Activated CD4-positive, alpha-beta memory T cell treated with anti-CD3 and anti-CD28 coated beads, Interleukin-2, amount 10 ng/mL, durations not matched to agents 7 days and 5 days (primary cell): ENCODE data around the gene SMAD6. TPM values are rescaled to one million over a fixed set of nuclear protein-coding genes. Genes with fewer than 3 reads are reported as not detected.

ENCODE experiments used
- CTCF ChIA-PET: fragments of 350-600 bp; sonication (Branson Sonifier 250); formaldehyde crosslinking; loops from one replicate; lab custom pipeline; 2021; ENCODE audit warnings: antibody characterized with exemption, inconsistent platforms; lab: Charles Lee
- POLR2A ChIA-PET: fragments of 350-600 bp; sonication (Branson Sonifier 250); formaldehyde crosslinking; loops from one replicate; lab custom pipeline; 2021; ENCODE audit warnings: antibody characterized with exemption; lab: Charles Lee
- DNase-seq: peaks from one replicate; pipeline ENCODE4 v3.0.0-alpha.2; 2020
- H3K27ac Mint-ChIP-seq: one replicate; pipeline ENCODE4 v1.8.0; 2021; ENCODE audit warnings: mild to moderate bottlenecking, mixed read lengths
- H3K27me3 Mint-ChIP-seq: one replicate; pipeline ENCODE4 v1.8.0; 2021; ENCODE audit warnings: mixed read lengths
- H3K36me3 Mint-ChIP-seq: one replicate; pipeline ENCODE4 v1.8.0; 2021; ENCODE audit warnings: low read depth, mixed read lengths
- H3K4me1 Mint-ChIP-seq: one replicate; pipeline ENCODE4 v1.8.0; 2021; ENCODE audit warnings: mixed read lengths
- H3K4me3 Mint-ChIP-seq: one replicate; pipeline ENCODE4 v1.8.0; 2021; ENCODE audit warnings: mild to moderate bottlenecking, mixed read lengths
- H3K9me3 Mint-ChIP-seq: one replicate; pipeline ENCODE4 v1.8.0; 2021; ENCODE audit warnings: mixed read lengths
- total RNA-seq, 2 experiments: library from RNA; stranded (reverse); gene quantifications; one replicate each; pipeline ENCODE4 v1.2.3, GENCODE V29; 2021

The SMAD6 gene
- under 1 TPM; 0.53 to 0.58 TPM for total RNA-seq

GRCh38 chr15:66702035-66702786, at the start of gene SMAD6:
Gene SMAD6, plus strand, starts transcription at chr15:66702236. Its CDS starts 1,023 bp downstream, at chr15:66703259.
- Mint-ChIP-seq H3K4me1 (peaks cover 21% of the 10 kb centered on the region), H3K9me3 (no peaks in the 10 kb centered on the region), H3K27ac (peak within 1 kb of the TSS; percentile 73), H3K4me3 (peak within 1 kb of the TSS; percentile 73), H3K36me3 (no peaks in the 10 kb centered on the region), H3K27me3 (peaks cover 28% of the 10 kb centered on the region)
- ChIA-PET POLR2A (interaction anchor here (0.9 to 6.4 kb wide), 7 partner anchors 9 to 64 kb away, joined by 3 to 37 read pairs (median 4); no protein-coding TSS in a partner anchor), CTCF (interaction anchor here (0.5 to 5.2 kb wide), 3 partner anchors 18 to 831 kb away, joined by 7 to 22 read pairs (median 8); no protein-coding TSS in a partner anchor)
- DNase-seq, result peak; percentile 82

GRCh38 chr15:66652806-66653205, 49.2 kb upstream of the SMAD6 start:
- no peak overlapping the region for H3K27ac Mint-ChIP-seq

GRCh38 chr15:66653398-66653797, 48.6 kb upstream of the SMAD6 start:
- no peaks in the 10 kb centered on the region for H3K9me3 Mint-ChIP-seq
- H3K27ac Mint-ChIP-seq, result peak overlapping the region; percentile 16
- POLR2A ChIA-PET, result no interaction called here

More at GRCh38 chr15:66652806-66653205, 49.2 kb upstream of the SMAD6 start:
- Mint-ChIP-seq H3K27me3 (peaks cover 8% of the 10 kb centered on the region), H3K4me1 (peaks cover 15% of the 10 kb centered on the region), H3K9me3 (no peaks in the 10 kb centered on the region), H3K36me3 (no peaks in the 10 kb centered on the region), H3K4me3 (no peak overlapping the region)
- POLR2A ChIA-PET, result no interaction called here
- CTCF ChIA-PET, result no interaction called here
- no peak for DNase-seq

GRCh38 chr15:66653852-66654251, 48.2 kb upstream of the SMAD6 start:
- Mint-ChIP-seq H3K4me3 (no peak overlapping the region), H3K4me1 (peaks cover 15% of the 10 kb centered on the region), H3K36me3 (no peaks in the 10 kb centered on the region), H3K27me3 (peaks cover 9% of the 10 kb centered on the region), H3K9me3 (no peaks in the 10 kb centered on the region), H3K27ac (no peak overlapping the region)
- CTCF ChIA-PET, result no interaction called here
- POLR2A ChIA-PET, result interaction anchor here (1.0 kb wide), 1 partner anchor 197 kb away, joined by 3 read pairs; no protein-coding TSS in a partner anchor
- no peak for DNase-seq

More at GRCh38 chr15:66653398-66653797, 48.6 kb upstream of the SMAD6 start:
- H3K4me1 Mint-ChIP-seq, result peaks cover 15% of the 10 kb centered on the region
- no peak for DNase-seq
- no peak overlapping the region for H3K4me3 Mint-ChIP-seq
- CTCF ChIA-PET, result no interaction called here
- no peaks in the 10 kb centered on the region for H3K36me3 Mint-ChIP-seq
- peaks cover 8% of the 10 kb centered on the region for H3K27me3 Mint-ChIP-seq

GRCh38 chr15:66654361-66654738, 47.7 kb upstream of the SMAD6 start:
- no peaks in the 10 kb centered on the region for H3K36me3 Mint-ChIP-seq
- no peak overlapping the region for H3K4me3 Mint-ChIP-seq
- DNase-seq, result no peak
- peaks cover 15% of the 10 kb centered on the region for H3K4me1 Mint-ChIP-seq
- H3K9me3 Mint-ChIP-seq, result no peaks in the 10 kb centered on the region
- peaks cover 11% of the 10 kb centered on the region for H3K27me3 Mint-ChIP-seq
- ChIA-PET POLR2A (interaction anchor here (0.6 to 1.0 kb wide), 2 partner anchors 65 to 197 kb away, joined by 3 read pairs; no protein-coding TSS in a partner anchor), CTCF (no interaction called here)
- no peak overlapping the region for H3K27ac Mint-ChIP-seq

- H3K4me1 Mint-ChIP-seq, result peaks cover 15% of the 10 kb centered on the region
- POLR2A ChIA-PET, result interaction anchor here (0.6 to 1.0 kb wide), 2 partner anchors 65 to 196 kb away, joined by 3 read pairs; no protein-coding TSS in a partner anchor
- H3K9me3 Mint-ChIP-seq, result no peaks in the 10 kb centered on the region
- no peaks in the 10 kb centered on the region for H3K36me3 Mint-ChIP-seq
- H3K4me3 Mint-ChIP-seq, result peak overlapping the region; percentile 33
- CTCF ChIA-PET, result interaction anchor here (0.7 kb wide), 2 partner anchors 248 to 1160 kb away, joined by 3 read pairs; no protein-coding TSS in a partner anchor
- H3K27ac Mint-ChIP-seq, result no peak overlapping the region
- DNase-seq, result peak; percentile 50
- peaks cover 11% of the 10 kb centered on the region for H3K27me3 Mint-ChIP-seq
Measured at GRCh38 chr15:66654739-66655375, 47.2 kb upstream of the SMAD6 start.

GRCh38 chr15:66655511-66655910, 46.5 kb upstream of the SMAD6 start:
- Mint-ChIP-seq H3K9me3 (no peaks in the 10 kb centered on the region), H3K4me1 (peaks cover 15% of the 10 kb centered on the region), H3K27me3 (peaks cover 11% of the 10 kb centered on the region), H3K27ac (no peak overlapping the region), H3K4me3 (peak overlapping the region; percentile 33), H3K36me3 (no peaks in the 10 kb centered on the region)
- ChIA-PET POLR2A (no interaction called here), CTCF (interaction anchor here (0.7 kb wide), 1 partner anchor 1160 kb away, joined by 3 read pairs; no protein-coding TSS in a partner anchor)
- DNase-seq, result no peak

- no peaks in the 10 kb centered on the region for H3K9me3 Mint-ChIP-seq
- H3K27ac Mint-ChIP-seq, result no peak overlapping the region
- ChIA-PET CTCF (no interaction called here), POLR2A (no interaction called here)
- DNase-seq, result no peak
- H3K36me3 Mint-ChIP-seq, result no peaks in the 10 kb centered on the region
- peaks cover 15% of the 10 kb centered on the region for H3K4me1 Mint-ChIP-seq
- no peak overlapping the region for H3K4me3 Mint-ChIP-seq
- peaks cover 11% of the 10 kb centered on the region for H3K27me3 Mint-ChIP-seq
Measured at GRCh38 chr15:66655997-66656396, 46.0 kb upstream of the SMAD6 start.

- CTCF ChIA-PET, result no interaction called here
- H3K36me3 Mint-ChIP-seq, result no peaks in the 10 kb centered on the region
- H3K27ac Mint-ChIP-seq, result no peak overlapping the region
- no peak overlapping the region for H3K4me3 Mint-ChIP-seq
- H3K27me3 Mint-ChIP-seq, result peaks cover 11% of the 10 kb centered on the region
- POLR2A ChIA-PET, result no interaction called here
- DNase-seq, result no peak
- peaks cover 15% of the 10 kb centered on the region for H3K4me1 Mint-ChIP-seq
- H3K9me3 Mint-ChIP-seq, result no peaks in the 10 kb centered on the region
Measured at GRCh38 chr15:66657185-66658020, 44.6 kb upstream of the SMAD6 start.

GRCh38 chr15:66658044-66658443, 44.0 kb upstream of the SMAD6 start:
- ChIA-PET POLR2A (no interaction called here), CTCF (no interaction called here)
- H3K9me3 Mint-ChIP-seq, result no peaks in the 10 kb centered on the region
- H3K4me1 Mint-ChIP-seq, result peaks cover 15% of the 10 kb centered on the region
- no peak overlapping the region for H3K27ac Mint-ChIP-seq
- H3K4me3 Mint-ChIP-seq, result no peak overlapping the region
- peaks cover 7% of the 10 kb centered on the region for H3K27me3 Mint-ChIP-seq
- no peak for DNase-seq
- H3K36me3 Mint-ChIP-seq, result no peaks in the 10 kb centered on the region

- Mint-ChIP-seq H3K4me1 (peaks cover 15% of the 10 kb centered on the region), H3K27me3 (peaks cover 4% of the 10 kb centered on the region), H3K4me3 (no peak overlapping the region), H3K27ac (no peak overlapping the region), H3K9me3 (no peaks in the 10 kb centered on the region), H3K36me3 (no peaks in the 10 kb centered on the region)
- DNase-seq, result no peak
- ChIA-PET CTCF (no interaction called here), POLR2A (no interaction called here)
Measured at GRCh38 chr15:66658855-66659254, 43.2 kb upstream of the SMAD6 start.

GRCh38 chr15:66659384-66659783, 42.7 kb upstream of the SMAD6 start:
- no peak overlapping the region for H3K4me3 Mint-ChIP-seq
- ChIA-PET POLR2A (no interaction called here), CTCF (no interaction called here)
- H3K27me3 Mint-ChIP-seq, result peaks cover 4% of the 10 kb centered on the region
- no peaks in the 10 kb centered on the region for H3K36me3 Mint-ChIP-seq
- DNase-seq, result no peak
- peaks cover 13% of the 10 kb centered on the region for H3K4me1 Mint-ChIP-seq
- no peak overlapping the region for H3K27ac Mint-ChIP-seq
- no peaks in the 10 kb centered on the region for H3K9me3 Mint-ChIP-seq
